ENCODE measurements around the gene CD80.

CD80 gene

GRCh38 chr3:119524931-119525662 lies 34.3 kb downstream of the CD80 start (continued):
- TF ChIP-seq ZNF830 (tag by site-specific recombination; IDR thresholded peaks at IDR 0.05; ENCODE audit: low read depth) (no peak), REPIN1 (tag by site-specific recombination; IDR thresholded peaks at IDR 0.05; ENCODE audit: low read depth) (no peak), ZNF585B (tag by site-specific recombination; IDR thresholded peaks at IDR 0.05) (no peak), ZNF645 (tag by site-specific recombination; IDR thresholded peaks at IDR 0.05) (no peak), ZNF777 (tag by site-specific recombination; IDR thresholded peaks at IDR 0.05; ENCODE audit: borderline replicate concordance) (no peak)
- TF ChIP-seq, protein P1, sequence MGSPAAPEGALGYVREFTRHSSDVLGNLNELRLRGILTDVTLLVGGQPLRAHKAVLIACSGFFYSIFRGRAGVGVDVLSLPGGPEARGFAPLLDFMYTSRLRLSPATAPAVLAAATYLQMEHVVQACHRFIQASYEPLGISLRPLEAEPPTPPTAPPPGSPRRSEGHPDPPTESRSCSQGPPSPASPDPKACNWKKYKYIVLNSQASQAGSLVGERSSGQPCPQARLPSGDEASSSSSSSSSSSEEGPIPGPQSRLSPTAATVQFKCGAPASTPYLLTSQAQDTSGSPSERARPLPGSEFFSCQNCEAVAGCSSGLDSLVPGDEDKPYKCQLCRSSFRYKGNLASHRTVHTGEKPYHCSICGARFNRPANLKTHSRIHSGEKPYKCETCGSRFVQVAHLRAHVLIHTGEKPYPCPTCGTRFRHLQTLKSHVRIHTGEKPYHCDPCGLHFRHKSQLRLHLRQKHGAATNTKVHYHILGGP (tag by site-specific recombination; IDR thresholded peaks at IDR 0.05) = no peak

GRCh38 chr3:119518026-119518425 lies 41.4 kb downstream of the CD80 start:
- no peak for TF ChIP-seq ZNF24 (tag by site-specific recombination; IDR thresholded peaks at IDR 0.05)
- TF ChIP-seq ZNF621 (tag by site-specific recombination; IDR thresholded peaks at IDR 0.05) = no peak
- no peak for TF ChIP-seq ZNF449 (tag by site-specific recombination; IDR thresholded peaks at IDR 0.05)
- TF ChIP-seq ZNF791 (tag by site-specific recombination; IDR thresholded peaks at IDR 0.05) = no peak
- no peak for TF ChIP-seq FEZF1 (tag by site-specific recombination; IDR thresholded peaks at IDR 0.05)
- TF ChIP-seq ZBTB48 (tag by site-specific recombination; IDR thresholded peaks at IDR 0.05) = no peak
- no peak for TF ChIP-seq ZNF837 (tag by site-specific recombination; IDR thresholded peaks at IDR 0.05)
- TF ChIP-seq YY1 (tag by site-specific recombination; IDR thresholded peaks at IDR 0.05) = no peak
- TF ChIP-seq ZNF350 (tag by site-specific recombination; IDR thresholded peaks at IDR 0.05) = no peak
- TF ChIP-seq ZFHX2 (tag by site-specific recombination; conservative IDR thresholded peaks at IDR 0.05) = no peak
- TF ChIP-seq AEBP2 (tag by site-specific recombination; IDR thresholded peaks at IDR 0.05; ENCODE audit: borderline replicate concordance) = no peak
- TF ChIP-seq ZNF266 (tag by site-specific recombination; IDR thresholded peaks at IDR 0.05; ENCODE audit: low read depth) = no peak
- no peak for TF ChIP-seq KLF9 (tag by site-specific recombination; IDR thresholded peaks at IDR 0.05; ENCODE audit: low read depth)
- no peak for TF ChIP-seq ZNF146 (tag by site-specific recombination; IDR thresholded peaks at IDR 0.05)
- TF ChIP-seq ZNF138 (tag by site-specific recombination; IDR thresholded peaks at IDR 0.05; ENCODE audit: borderline replicate concordance) = no peak
- TF ChIP-seq, protein P2, sequence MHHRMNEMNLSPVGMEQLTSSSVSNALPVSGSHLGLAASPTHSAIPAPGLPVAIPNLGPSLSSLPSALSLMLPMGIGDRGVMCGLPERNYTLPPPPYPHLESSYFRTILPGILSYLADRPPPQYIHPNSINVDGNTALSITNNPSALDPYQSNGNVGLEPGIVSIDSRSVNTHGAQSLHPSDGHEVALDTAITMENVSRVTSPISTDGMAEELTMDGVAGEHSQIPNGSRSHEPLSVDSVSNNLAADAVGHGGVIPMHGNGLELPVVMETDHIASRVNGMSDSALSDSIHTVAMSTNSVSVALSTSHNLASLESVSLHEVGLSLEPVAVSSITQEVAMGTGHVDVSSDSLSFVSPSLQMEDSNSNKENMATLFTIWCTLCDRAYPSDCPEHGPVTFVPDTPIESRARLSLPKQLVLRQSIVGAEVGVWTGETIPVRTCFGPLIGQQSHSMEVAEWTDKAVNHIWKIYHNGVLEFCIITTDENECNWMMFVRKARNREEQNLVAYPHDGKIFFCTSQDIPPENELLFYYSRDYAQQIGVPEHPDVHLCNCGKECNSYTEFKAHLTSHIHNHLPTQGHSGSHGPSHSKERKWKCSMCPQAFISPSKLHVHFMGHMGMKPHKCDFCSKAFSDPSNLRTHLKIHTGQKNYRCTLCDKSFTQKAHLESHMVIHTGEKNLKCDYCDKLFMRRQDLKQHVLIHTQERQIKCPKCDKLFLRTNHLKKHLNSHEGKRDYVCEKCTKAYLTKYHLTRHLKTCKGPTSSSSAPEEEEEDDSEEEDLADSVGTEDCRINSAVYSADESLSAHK (tag by site-specific recombination; IDR thresholded peaks at IDR 0.05) = no peak
- no peak for TF ChIP-seq ZBTB6 (tag by site-specific recombination; IDR thresholded peaks at IDR 0.05)
- no peak for TF ChIP-seq SP3 (tag by site-specific recombination; IDR thresholded peaks at IDR 0.05)
- no peak for TF ChIP-seq ZSCAN23 (tag by site-specific recombination; IDR thresholded peaks at IDR 0.05)
- no peak for TF ChIP-seq ZNF394 (tag by site-specific recombination; IDR thresholded peaks at IDR 0.05; ENCODE audit: borderline replicate concordance)
- H3K36me3 ChIP-seq (ENCODE audit: control insufficient read depth in 2 of 2, insufficient read depth in 1 of 2, low read length in 2 of 2) = peaks cover 29 to 99% of the 10 kb centered on the region in 2 experiments
- POLR2A ChIA-PET = no interaction called here

More at GRCh38 chr3:119518026-119518425, 41.4 kb downstream of the CD80 start:
- no peak overlapping the region for H3K27ac ChIP-seq (ENCODE audit: extremely low read depth, low read depth, low read length)
- CTCF ChIA-PET = interaction anchor here (0.6 to 0.7 kb wide), 2 partner anchors 202 to 246 kb away, joined by 6 read pairs; no protein-coding TSS in a partner anchor
- H3K4me3 ChIP-seq (ENCODE audit: low read depth, low read length) = no peak overlapping the region
- H3K4me1 ChIP-seq (ENCODE audit: control insufficient read depth, insufficient read depth, low read length) = no peaks in the 10 kb centered on the region
- H3K9me3 ChIP-seq (ENCODE audit: control insufficient read depth, insufficient read depth, low read depth, low read length) = no peaks in the 10 kb centered on the region
